Body of pancreas (tissue), 4 donors: ENCODE measurements around the gene USP2.

Experiments
- CTCF ChIP-seq, 7 experiments: fragments of 450-650 bp in 4 of 7; fragments of 200-600 bp in 3 of 7; sonication (generic) in 3 of 7; IDR thresholded peaks; one replicate each; pipeline ENCODE4 v1.5.1; 2016 to 2019; ENCODE audit warnings: antibody characterized with exemption in 7 of 7
- POLR2A ChIP-seq, 3 donors: fragments of 450-650 bp; IDR thresholded peaks; one replicate each; pipeline ENCODE4 v1.6.1; 2016; ENCODE audit warnings: antibody characterized with exemption in 3 of 3, mild to moderate bottlenecking in 2 of 3

DNA sequence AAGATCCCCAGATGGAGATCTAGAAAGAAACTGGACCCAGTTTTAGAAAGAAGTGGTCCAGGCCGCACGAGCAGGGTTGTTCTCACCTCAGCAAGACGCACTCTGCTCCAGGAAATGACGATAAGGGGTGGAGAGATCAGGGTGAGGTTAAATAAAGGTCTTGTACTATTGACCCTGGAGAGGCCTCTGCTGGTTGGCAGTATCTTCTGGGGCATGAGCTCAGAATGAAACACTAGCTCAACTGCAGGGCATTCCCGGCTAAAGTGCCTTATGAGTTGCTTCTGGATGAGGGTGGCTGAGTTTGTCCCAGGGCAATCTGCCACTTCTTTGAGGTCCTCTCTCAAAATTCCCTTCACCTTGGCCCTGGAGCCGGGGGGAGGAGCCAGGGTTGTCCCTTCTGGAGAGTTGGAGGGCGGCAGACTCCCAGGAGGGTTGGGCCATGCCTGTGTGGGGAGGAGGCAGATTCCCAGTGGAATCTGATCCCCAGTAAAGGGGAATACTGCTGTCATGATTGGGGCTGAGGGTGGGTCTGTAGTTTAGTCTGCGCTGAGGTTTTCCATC, 10.9 kb downstream of the USP2 start:
- no peak for TF ChIP-seq CTCF (IDR thresholded peaks at IDR 0.05)
- TF ChIP-seq POLR2A (IDR thresholded peaks at IDR 0.05) = no peak
